ENCODE measurements around the gene HYCC1.
"Not testable (repeated sequence)": the region's sequence is repeated elsewhere in the genome, so short reads cannot be mapped to it uniquely, and the experiment has no call there.

The HYCC1 gene

DNA sequence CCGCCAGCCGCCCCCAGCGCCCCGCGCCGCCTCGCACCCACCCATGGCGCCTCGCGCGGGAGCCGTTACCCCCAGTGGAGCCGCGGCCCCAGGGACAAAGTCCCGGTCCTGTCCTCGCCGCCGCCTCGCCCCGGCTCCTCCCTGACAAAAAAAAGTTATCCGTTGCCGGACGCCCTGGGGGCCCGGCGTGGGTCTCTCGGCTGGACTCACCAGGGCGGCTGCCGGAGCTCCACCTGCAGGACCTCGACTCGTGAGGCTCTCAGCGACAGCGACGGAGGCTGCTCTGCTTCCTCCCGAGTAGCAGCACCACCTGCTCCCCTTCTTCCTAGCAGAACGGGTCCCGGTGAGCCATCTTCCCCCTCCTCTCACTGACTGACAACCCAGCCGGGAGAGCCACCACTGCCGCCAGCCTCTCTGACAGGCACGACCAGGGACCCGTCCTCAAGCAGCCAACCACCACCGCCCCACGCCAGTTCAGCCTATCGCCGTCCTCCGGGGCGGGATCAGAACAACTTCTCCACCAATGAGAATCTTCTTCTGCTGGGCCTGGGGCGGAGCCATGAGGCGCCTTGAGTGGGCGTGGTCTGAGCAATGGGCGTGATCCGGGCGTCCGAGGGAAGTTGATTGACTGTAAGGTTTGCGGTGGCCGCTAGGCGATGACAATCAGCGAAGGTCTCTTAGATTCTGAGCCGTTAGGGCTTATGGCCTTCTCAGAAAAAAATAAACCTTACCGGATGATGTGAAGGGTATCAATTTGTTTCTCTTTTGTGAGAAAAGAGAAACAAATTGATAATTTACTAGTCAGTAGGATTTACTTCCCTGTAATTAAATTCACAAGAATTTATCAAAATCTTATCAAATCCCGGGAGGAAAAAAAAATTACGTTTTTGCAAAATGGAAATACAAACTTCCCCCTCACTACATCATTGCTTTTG, at the start of gene HYCC1:
TSS of gene HYCC1 (minus strand) at position 416 of the 935 bp plus-strand sequence. CDS start 23,019 bp downstream, outside the sequence.
- DNase-seq (ENCODE audit: low spot score), result peak; percentile 100

DNA sequence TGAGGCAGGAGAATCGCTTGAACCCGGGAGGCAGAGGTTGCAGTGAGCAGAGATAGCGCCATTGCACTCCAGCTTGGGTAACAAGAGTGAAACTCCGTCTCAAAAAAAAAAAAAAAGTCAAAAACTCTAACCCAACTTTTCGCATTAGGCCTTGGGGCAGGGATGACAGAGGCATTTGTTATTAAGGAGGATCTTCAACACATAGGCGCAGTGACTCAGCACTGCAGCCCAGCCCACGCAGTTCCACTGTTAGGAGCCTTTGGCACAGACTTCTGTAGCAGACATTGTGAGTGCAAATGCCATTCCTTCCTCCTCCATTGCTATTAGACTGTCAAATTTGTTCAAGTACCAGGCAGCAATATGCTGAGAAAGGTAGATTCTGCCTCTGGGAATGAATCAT, 48.5 kb upstream of the HYCC1 start:
- peak; percentile 32 for DNase-seq (ENCODE audit: low spot score)

GRCh38 chr7:23061327-23061726, 47.4 kb upstream of the HYCC1 start:
- DNase-seq (ENCODE audit: low spot score), result no peak

DNA sequence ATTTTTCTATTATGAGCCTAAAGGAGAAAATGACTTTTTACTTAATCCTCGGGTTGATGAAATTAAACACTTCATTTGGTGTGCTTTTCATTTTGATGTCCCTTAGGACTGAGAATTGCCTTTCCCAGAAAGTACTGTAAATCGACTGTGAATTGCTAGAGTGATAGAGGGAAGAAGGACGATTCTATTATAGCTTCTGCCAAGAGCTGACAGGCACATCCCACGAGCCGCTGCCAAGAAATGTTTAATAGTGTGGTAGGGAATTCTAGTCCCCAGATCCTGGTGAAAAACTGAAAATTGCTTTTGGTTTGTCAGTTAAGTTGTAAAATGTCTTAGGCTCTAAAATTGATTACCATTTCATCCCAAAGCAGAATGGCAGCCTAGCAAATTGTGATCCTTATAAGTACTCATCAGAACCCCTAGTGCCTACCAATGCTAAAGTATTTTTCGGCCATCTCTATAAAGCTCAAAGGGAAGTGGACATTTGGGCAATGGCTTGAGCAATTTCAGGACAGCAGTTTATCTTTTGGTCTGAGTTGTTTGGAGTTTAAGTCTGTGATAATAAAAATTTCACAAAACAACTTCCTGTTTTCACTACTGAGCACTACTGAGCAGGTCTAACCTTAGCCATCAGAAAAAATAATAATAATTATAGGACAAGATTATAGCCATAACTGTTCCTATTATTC, 44.6 kb upstream of the HYCC1 start:
- no peak for DNase-seq (ENCODE audit: low spot score)

DNA sequence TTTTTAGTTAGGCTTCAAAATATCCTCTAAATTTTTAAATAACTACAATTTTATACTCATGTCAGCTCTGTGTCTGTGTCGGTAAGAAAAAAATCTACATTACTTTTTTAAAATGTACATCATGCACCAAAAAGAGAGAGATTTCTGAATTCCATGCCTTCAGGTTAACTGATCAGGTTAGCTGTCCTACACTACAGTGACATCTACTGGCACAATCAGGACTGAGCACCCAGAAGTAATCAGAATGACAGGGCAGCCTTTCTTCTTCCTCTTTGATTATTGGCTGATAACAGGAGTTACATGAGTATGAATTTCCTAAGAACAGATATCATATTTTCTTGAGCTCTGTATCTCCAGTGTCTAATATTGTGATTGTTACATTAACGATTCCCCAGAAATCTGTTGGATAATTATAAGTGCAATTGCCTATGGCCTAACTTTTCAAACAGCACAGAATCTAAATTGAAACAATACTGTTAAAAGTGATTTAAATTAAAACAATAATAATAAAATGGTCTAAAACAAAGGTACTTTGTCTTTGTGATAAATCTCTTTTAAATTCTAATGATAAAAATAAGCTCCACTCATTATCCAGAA, 41.8 kb upstream of the HYCC1 start:
- peak; percentile 76 for DNase-seq (ENCODE audit: low spot score)

- DNase-seq (ENCODE audit: low spot score), result not testable (repeated sequence)
Measured at GRCh38 chr7:23051124-23051485, 37.2 kb upstream of the HYCC1 start.

GRCh38 chr7:23046336-23046735, 32.4 kb upstream of the HYCC1 start:
- not testable (repeated sequence) for DNase-seq (ENCODE audit: low spot score)

- not testable (repeated sequence) for DNase-seq (ENCODE audit: low spot score)
Measured at GRCh38 chr7:23045086-23045485, 31.2 kb upstream of the HYCC1 start.

DNA sequence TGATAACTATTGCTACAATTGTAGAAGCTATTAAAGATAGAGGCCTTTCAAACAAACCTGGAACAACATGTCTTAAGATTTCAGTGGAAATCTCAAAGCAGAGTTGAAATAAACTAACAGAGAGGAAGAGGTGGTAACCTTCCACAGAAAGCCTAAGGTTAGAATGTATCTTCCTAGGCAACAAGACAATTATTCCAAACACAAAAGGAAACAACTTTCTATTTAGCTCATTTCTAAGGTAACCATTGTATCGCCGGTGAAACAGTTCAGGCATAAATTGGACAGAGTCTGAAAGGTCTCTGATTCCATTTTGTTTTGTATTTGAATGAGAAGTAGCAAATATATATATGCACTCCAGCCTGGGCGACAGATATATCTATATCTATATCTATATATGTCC, 30.7 kb upstream of the HYCC1 start:
- no peak for DNase-seq (ENCODE audit: low spot score)

- no peak for DNase-seq (ENCODE audit: low spot score)
Measured at GRCh38 chr7:23043441-23043840, 29.5 kb upstream of the HYCC1 start.

GRCh38 chr7:23039674-23040073, 25.7 kb upstream of the HYCC1 start:
- DNase-seq (ENCODE audit: low spot score), result not testable (repeated sequence)

DNA sequence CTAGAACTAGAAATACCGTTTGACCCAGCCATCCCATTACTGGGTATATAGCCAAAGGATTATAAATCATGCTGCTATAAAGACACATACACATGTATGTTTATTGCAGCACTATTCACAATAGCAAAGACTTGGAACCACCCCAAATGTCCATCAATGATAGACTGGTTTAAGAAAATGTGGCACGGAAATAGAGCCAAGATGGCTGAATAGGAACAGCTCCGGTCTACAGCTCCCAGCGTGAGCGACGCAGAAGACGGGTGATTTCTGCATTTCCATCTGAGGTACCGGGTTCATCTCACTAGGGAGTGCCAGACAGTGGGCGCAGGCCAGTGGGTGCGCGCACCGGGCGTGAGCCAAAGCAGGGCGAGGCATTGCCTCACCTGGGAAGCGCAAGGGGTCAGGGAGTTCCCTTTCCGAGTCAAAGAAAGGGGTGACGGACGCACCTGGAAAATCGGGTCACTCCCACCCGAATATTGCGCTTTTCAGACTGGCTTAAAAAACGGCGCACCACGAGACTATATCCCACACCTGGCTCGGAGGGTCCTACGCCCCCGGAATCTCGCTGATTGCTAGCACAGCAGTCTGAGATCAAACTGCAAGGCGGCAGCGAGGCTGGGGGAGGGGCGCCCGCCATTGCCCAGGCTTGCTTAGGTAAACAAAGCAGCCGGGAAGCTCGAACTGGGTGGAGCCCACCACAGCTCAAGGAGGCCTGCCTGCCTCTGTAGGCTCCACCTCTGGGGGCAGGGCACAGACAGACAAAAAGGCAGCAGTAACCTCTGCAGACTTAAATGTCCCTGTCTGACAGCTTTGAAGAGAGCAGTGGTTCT, 21.8 kb upstream of the HYCC1 start:
- not testable (repeated sequence) for DNase-seq (ENCODE audit: low spot score)

GRCh38 chr7:23027261-23027660, 13.3 kb upstream of the HYCC1 start:
- DNase-seq (ENCODE audit: low spot score), result no peak

- DNase-seq (ENCODE audit: low spot score), result no peak
Measured at GRCh38 chr7:23026164-23026563, 12.2 kb upstream of the HYCC1 start.

- DNase-seq (ENCODE audit: low spot score), result no peak
Measured at GRCh38 chr7:23024454-23024853, 10.5 kb upstream of the HYCC1 start.

DNA sequence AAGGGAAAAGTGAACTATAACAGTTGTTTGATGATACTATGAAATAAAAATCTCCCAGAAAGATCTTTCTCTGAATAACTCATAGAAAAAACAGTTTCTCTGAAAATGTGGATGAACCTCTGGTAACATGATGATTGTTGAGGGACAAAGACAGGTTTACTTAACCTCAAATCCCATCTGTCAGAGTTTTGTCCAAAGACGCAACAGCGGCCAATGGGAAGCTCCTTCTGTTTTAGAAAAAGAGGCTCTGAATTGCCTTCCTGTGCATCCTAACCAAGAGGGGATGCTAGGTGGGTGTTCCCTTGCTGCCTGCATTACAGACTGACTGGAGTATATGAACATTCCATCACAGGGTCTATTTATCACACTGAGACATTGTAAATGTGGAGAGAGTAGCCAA, 8.9 kb upstream of the HYCC1 start:
- no peak for DNase-seq (ENCODE audit: low spot score)

- no peak for DNase-seq (ENCODE audit: low spot score)
Measured at GRCh38 chr7:23022258-23022769, 8.4 kb upstream of the HYCC1 start.

DNA sequence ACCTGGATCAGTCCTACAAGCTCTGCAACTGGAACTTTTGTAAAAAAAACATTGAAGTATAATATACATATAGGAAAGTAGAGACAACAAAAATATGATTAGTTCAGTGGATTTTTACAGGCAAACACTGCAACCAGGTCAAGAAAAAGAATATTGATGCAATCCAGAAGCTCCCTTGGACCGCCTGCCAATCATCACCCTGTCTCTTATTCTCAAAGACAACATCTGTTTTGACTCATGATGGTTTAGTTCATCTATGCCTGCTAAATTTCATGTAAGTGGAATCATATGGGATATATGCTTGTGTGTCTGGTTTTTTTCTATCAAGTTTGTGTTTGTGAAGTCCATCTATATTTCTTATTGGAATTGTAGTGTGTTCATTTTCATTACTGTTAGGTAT, 7.7 kb upstream of the HYCC1 start:
- no peak for DNase-seq (ENCODE audit: low spot score)

DNA sequence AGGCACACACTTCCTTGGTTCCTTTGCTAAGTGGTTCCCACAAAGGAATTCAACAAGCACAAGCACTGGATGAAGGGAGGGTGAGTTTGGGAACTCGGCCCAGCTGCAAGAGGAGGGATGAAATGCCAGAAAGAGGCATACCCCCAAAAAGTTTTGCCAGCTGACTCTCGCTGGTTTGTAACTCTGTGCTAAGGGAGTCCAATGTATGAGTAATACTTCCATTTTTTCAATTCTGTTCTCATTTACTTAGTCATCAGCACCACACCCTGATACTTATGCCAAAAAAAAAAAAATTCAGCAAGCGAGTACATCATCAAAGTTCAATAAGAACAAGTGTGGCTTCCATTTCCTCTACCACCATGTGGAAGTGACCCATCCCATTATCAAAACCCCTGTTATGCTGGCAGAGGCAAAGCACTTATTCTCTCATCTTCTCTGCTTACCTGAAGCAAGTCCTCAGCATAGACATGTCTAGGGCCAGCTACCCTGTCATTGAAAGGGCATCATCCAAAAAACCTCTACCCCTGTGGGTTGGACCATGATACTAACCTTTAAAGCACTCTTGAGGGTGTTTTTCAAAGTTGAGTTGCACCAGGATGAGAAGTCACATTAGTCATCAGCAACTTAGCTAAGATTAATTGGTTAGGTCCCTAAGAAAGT, 6.9 kb upstream of the HYCC1 start:
- peak; percentile 75 for DNase-seq (ENCODE audit: low spot score)

DNA sequence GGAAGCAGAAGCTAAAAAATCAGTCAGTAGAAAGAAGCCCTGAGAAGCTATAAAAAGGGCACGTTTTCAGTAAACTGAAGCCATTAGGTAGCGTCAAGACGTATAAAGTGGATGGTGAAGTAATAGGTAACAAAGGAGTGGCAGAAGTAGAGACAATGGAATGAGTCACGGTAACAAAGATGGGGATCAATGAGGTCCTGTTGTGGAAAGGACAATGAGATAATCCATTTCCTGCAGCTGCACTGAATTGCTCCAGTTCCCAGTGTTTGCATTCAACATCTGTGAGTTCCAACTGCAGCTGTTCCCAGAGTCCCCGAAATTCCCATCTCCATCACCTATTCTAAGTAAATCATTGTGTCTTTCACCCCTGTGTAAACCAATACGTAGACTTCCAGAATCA, 4.8 kb upstream of the HYCC1 start:
- DNase-seq (ENCODE audit: low spot score), result no peak

DNA sequence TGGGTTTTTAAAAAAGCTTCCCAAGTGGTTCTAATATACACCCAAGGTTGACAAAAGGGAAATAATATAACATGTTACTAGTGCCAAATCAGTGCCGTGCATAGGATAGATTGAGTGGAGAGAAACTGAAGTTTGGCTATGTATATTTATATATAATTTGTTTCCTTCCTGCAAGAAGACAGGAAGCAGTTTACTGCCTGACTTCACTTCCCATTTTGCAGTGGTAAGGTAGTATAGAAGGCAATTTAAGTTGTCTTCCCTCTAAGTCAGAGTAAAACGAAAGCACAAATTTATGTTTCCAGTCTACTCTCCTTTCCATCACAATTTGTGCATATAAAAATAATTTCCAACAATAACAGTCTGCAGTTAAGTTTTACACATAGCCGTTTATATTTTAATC, 3.4 kb upstream of the HYCC1 start:
- DNase-seq (ENCODE audit: low spot score), result no peak
